K562 (cell line): ENCODE measurements around the gene CRABP2. TPM values are rescaled to one million over a fixed set of nuclear protein-coding genes. Genes with fewer than 3 reads are reported as not detected.
A peak's percentile ranks its signal among the peaks of the same experiment; 100 is the strongest.

ENCODE experiments used
- ATAC-seq: fragments of 200-7000 bp; cut with Tn5 transposase; 3 replicates; pipeline ENCODE4 v1.9.1; 2020; ENCODE audit warnings: moderate library complexity
- BruUV-seq: library from RNA; stranded (reverse); fragments of 400-500 nt; replicated peaks from 2 replicates; lab custom pipeline; 2021; lab: Mats Ljungman, UMichigan
- CTCF ChIA-PET: fragments of 300-600 bp; formaldehyde crosslinking; extraction: SDS; loops from one replicate; lab custom pipeline; 2021; ENCODE audit warnings: low intra/inter-chr PET ratio; lab: Yijun Ruan, JAX
- POLR2A ChIA-PET: fragments of 300-600, 350-650 bp; sonication (Branson Sonifier 250); formaldehyde crosslinking; extraction: SDS; loops from one replicate; lab custom pipeline; 2021; ENCODE audit warnings: antibody characterized with exemption, inconsistent platforms; lab: Yijun Ruan, JAX
- DNase-seq, 4 experiments: peaks; one replicate each; pipeline versions ENCODE4 v3.0.0 to v3.0.0-alpha.2; 2011 to 2018; ENCODE audit warnings: low spot score in 3 of 4, mixed read lengths in 3 of 4; ENCODE audit errors: extremely low read depth in 1 of 4
- FAIRE-seq: peaks from 2 replicates; lab custom pipeline; 2011; peaks lifted over from hg19 to GRCh38; lab: Jason Lieb, UNC
- H2AFZ ChIP-seq: 2 replicates; pipeline ENCODE4 v1.6.0; 2011; ENCODE audit warnings: low read depth, low read length, control low read depth, inconsistent platforms
- H3K27ac ChIP-seq: fragments of 200-600 bp; 3 replicates; pipeline ENCODE4 v1.8.0; 2011; ENCODE audit warnings: low read depth, mild to moderate bottlenecking, control low read depth, inconsistent platforms, low read length, moderate library complexity, mixed read lengths; ENCODE audit errors: extremely low read depth
- H3K27me3 ChIP-seq, 2 experiments: fragments of 300-600 bp in 1 of 2; 2 replicates in 1 of 2; 3 replicates in 1 of 2; pipeline versions ENCODE4 v1.6.0 to v1.8.0; 2011; ENCODE audit warnings: inconsistent platforms in 2 of 2, low read length in 2 of 2, mild to moderate bottlenecking in 1 of 2, mixed read lengths in 1 of 2, moderate library complexity in 1 of 2; ENCODE audit not compliant: control insufficient read depth in 2 of 2, insufficient read depth in 2 of 2
- H3K36me3 ChIP-seq: fragments of 300-600 bp; 3 replicates; pipeline ENCODE4 v1.8.0; 2011; ENCODE audit warnings: mild to moderate bottlenecking, low read length, inconsistent platforms; ENCODE audit not compliant: control insufficient read depth, insufficient read depth
- H3K4me1 ChIP-seq, 2 experiments: fragments of 200-600 bp in 1 of 2; replicated peaks in 1 of 2; 2 replicates in 1 of 2; 3 replicates in 1 of 2; pipeline versions ENCODE4 v1.5.1 to v1.8.0; 2011; ENCODE audit warnings: inconsistent platforms in 2 of 2, low read length in 2 of 2, mild to moderate bottlenecking in 1 of 2, mixed read lengths in 1 of 2, moderate library complexity in 1 of 2; ENCODE audit not compliant: control insufficient read depth in 2 of 2, insufficient read depth in 2 of 2
- H3K4me2 ChIP-seq: 2 replicates; pipeline ENCODE4 v1.6.1; 2011; ENCODE audit warnings: low read length, control low read depth, inconsistent platforms, mixed read lengths; ENCODE audit not compliant: insufficient read depth
- H3K4me3 ChIP-seq: fragments of 200-600 bp; sonication (generic), shearing (Covaris generic); 2 replicates; pipeline ENCODE4 v1.5.1; 2016; ENCODE audit warnings: control low read depth, inconsistent platforms
- H3K79me2 ChIP-seq: fragments of 200-600 bp; 3 replicates; pipeline ENCODE4 v1.8.0; 2011; ENCODE audit warnings: low read length, inconsistent platforms; ENCODE audit not compliant: control insufficient read depth, insufficient read depth
- H3K9ac ChIP-seq, 2 experiments: 2 replicates each; pipeline versions ENCODE4 v1.6.0 to v1.6.1; 2011; ENCODE audit warnings: low read depth in 2 of 2, low read length in 2 of 2, control low read depth in 1 of 2, inconsistent platforms in 1 of 2, mild to moderate bottlenecking in 1 of 2, mixed read lengths in 1 of 2; ENCODE audit not compliant: insufficient read depth in 1 of 2
- H3K9me1 ChIP-seq: one replicate; pipeline ENCODE4 v1.6.0; 2011; ENCODE audit warnings: inconsistent platforms, mild to moderate bottlenecking, low read length, moderate library complexity; ENCODE audit not compliant: control insufficient read depth, insufficient read depth
- H3K9me3 ChIP-seq: replicated peaks from 2 replicates; pipeline ENCODE4 v1.5.1; 2011; ENCODE audit warnings: low read depth, low read length, inconsistent platforms; ENCODE audit not compliant: control insufficient read depth, insufficient read depth
- H4K20me1 ChIP-seq: replicated peaks from 2 replicates; pipeline ENCODE4 v1.6.1; 2011; ENCODE audit warnings: low read length, inconsistent platforms, mixed read lengths; ENCODE audit not compliant: control insufficient read depth, insufficient read depth
- ARNT ChIP-seq, 2 experiments: fragments of 450-650 bp; IDR thresholded peaks; 2 replicates each; pipeline ENCODE4 v1.6.1; 2016; ENCODE audit warnings: mild to moderate bottlenecking in 1 of 2
- ESRRA ChIP-seq: fragments of 450-650 bp; IDR thresholded peaks from 2 replicates; pipeline ENCODE4 v1.6.1; 2014; ENCODE audit warnings: low read depth, mild to moderate bottlenecking, moderate library complexity, borderline replicate concordance
- GTF2F1 ChIP-seq: IDR thresholded peaks from 2 replicates; pipeline ENCODE4 v1.6.1; 2011; ENCODE audit warnings: low read depth, low read length, improper control_type of control experiment
- HDGF ChIP-seq: fragments of 450-650 bp; IDR thresholded peaks from 2 replicates; pipeline ENCODE4 v1.6.1; 2016
- HEY1 ChIP-seq: fragments of 250-450 bp; sonication (Bioruptor Pico); IDR thresholded peaks from 2 replicates; pipeline ENCODE4 v1.5.0; 2020; ENCODE audit warnings: mild to moderate bottlenecking, moderate library complexity, borderline replicate concordance
- ILF3 ChIP-seq: fragments of 450-650 bp; IDR thresholded peaks from 2 replicates; pipeline ENCODE4 v1.6.1; 2018; ENCODE audit warnings: antibody characterized with exemption, mild to moderate bottlenecking, moderate library complexity, borderline replicate concordance
- LARP7 ChIP-seq: fragments of 450-650 bp; IDR thresholded peaks from 2 replicates; pipeline ENCODE4 v1.6.1; 2016
- NFE2 ChIP-seq: IDR thresholded peaks from 2 replicates; pipeline ENCODE4 v1.6.1; 2014; ENCODE audit warnings: antibody characterized with exemption, low read depth
- RAD21 ChIP-seq, 2 experiments: fragments of 250-450 bp in 1 of 2; fragments of 450-650 bp in 1 of 2; sonication (Bioruptor Pico) in 1 of 2; formaldehyde crosslinking in 1 of 2; IDR thresholded peaks in 1 of 2; conservative IDR thresholded peaks in 1 of 2; 2 replicates each; pipeline versions ENCODE4 v1.4.0 to v1.8.0; 2020 to 2022; ENCODE audit warnings: mild to moderate bottlenecking in 2 of 2, moderate library complexity in 1 of 2
- SMAD3 ChIP-seq: fragments of 450-650 bp; formaldehyde crosslinking; conservative IDR thresholded peaks from 2 replicates; pipeline ENCODE4 v1.4.0; 2020; ENCODE audit warnings: mild to moderate bottlenecking
- SPI1 ChIP-seq: IDR thresholded peaks from 2 replicates; pipeline ENCODE4 v1.6.1; 2011; ENCODE audit warnings: low read depth, low read length, control low read depth, borderline replicate concordance
- SUPT5H ChIP-seq: fragments of 450-650 bp; IDR thresholded peaks from 2 replicates; pipeline ENCODE4 v1.6.1; 2016
- ZBTB7A ChIP-seq: IDR thresholded peaks from 2 replicates; pipeline ENCODE4 v1.6.1; 2011; ENCODE audit warnings: low read depth, mild to moderate bottlenecking, low read length, moderate library complexity, borderline replicate concordance; ENCODE audit not compliant: control insufficient read depth
- ZNF134 ChIP-seq: fragments of 250-450 bp; sonication (Bioruptor Pico); conservative IDR thresholded peaks from 2 replicates; pipeline ENCODE4 v1.4.0; 2020
- ZNF239 ChIP-seq: fragments of 250-450 bp; sonication (Bioruptor Pico); IDR thresholded peaks from 2 replicates; pipeline ENCODE4 v1.4.0; 2020; ENCODE audit warnings: mild to moderate bottlenecking
- ZNF263 ChIP-seq: sonication (generic); formaldehyde crosslinking; IDR thresholded peaks from 2 replicates; pipeline ENCODE4 v1.8.0; 2022; ENCODE audit warnings: mild to moderate bottlenecking, missing genetic modification reagents, borderline replicate concordance
- ZNF766 ChIP-seq: fragments of 200-800 bp; sonication (Bioruptor generic); conservative IDR thresholded peaks from 2 replicates; pipeline ENCODE4 v1.6.1; 2016; ENCODE audit warnings: missing genetic modification characterization, missing compliant biosample characterization
- WGBS: fragments of 100-300 bp; shearing (Covaris generic); methylation state at CpG from one replicate; pipeline ENCODE4 v1.1.6; 2016; ENCODE audit warnings: low coverage, mixed read lengths; ENCODE audit not compliant: insufficient coverage; ENCODE audit errors: missing lambda C conversion rate; 5-methylcytosine and 5-hydroxymethylcytosine counted together
- in situ Hi-C: fragments of 300-500 bp; cut with MboI; formaldehyde crosslinking; loops from 4 replicates; pipeline ENCODE4 v1.15.0; 2018; ENCODE audit warnings: inconsistent platforms, mixed read lengths
- intact Hi-C: fragments of 100-400 bp; cut with micrococcal nuclease; formaldehyde crosslinking; loops from 2 replicates; pipeline ENCODE4 v1.14.2; 2022
- polyA plus RNA-seq, 8 experiments: library from polyadenylated mRNA; depleted of rRNA in 4 of 8; stranded (reverse) in 5 of 8; unstranded in 3 of 8; fragments of >200 nt; fragmentation: Nextera tagmentation in 2 of 8; fragmentation: Illumina TruSeq in 1 of 8; extraction: Ambion mirVana in 2 of 8; extraction: Trizol in 1 of 8; gene quantifications; 2 replicates each; pipeline versions ENCODE4 v1.2.1 to v1.2.3, GENCODE V29; 2011 to 2014; ENCODE audit warnings: inconsistent platforms in 1 of 8, missing spikeins in 1 of 8
- total RNA-seq, 7 experiments: library from RNA; depleted of rRNA in 6 of 7; stranded (reverse); fragments of >200 nt in 6 of 7; fragmentation: Illumina TruSeq in 2 of 7; extraction: Trizol in 2 of 7; gene quantifications; 2 replicates each; pipeline versions ENCODE4 v1.2.1 to v1.2.3, GENCODE V29; 2011 to 2021; ENCODE audit warnings: low replicate concordance in 1 of 7
- TF ChIP-seq, protein P1 (sequence below), 2 experiments: fragments of 450-650 bp; IDR thresholded peaks; 2 replicates each; pipeline ENCODE4 v1.6.1; 2016
- TF ChIP-seq, protein P2 (sequence below): fragments of 450-650 bp; formaldehyde crosslinking; conservative IDR thresholded peaks from 2 replicates; pipeline ENCODE4 v1.4.0; 2022; ENCODE audit warnings: mild to moderate bottlenecking, missing genetic modification characterization

Gene CRABP2
- total and polyA plus RNA-seq, 9 of the 15 experiments (the other 6 are each of a cell fraction or from before 2014, with no cell fraction given): 0.30 to 2.5 (median 0.82) TPM

- in situ Hi-C loops: no loop called here
- ChIA-PET POLR2A (interaction anchor here (0.6 to 1.5 kb wide), 6 partner anchors 9 to 267 kb away, joined by 3 to 6 read pairs (median 3); no protein-coding TSS in a partner anchor), CTCF (interaction anchor here (1.1 to 5.1 kb wide), 6 partner anchors 21 to 201 kb away, joined by 4 to 110 read pairs (median 24); partner anchors contain the start of gene NES)
- intact Hi-C loops: loop anchor here (1.0 kb wide), 1 partner anchor 31 kb away; no protein-coding TSS in a partner anchor
- ATAC-seq: no peak
- BruUV-seq: no TSS peak
- WGBS: 13% methylated on average over 11 of the region's 15 CpGs
- Histone ChIP-seq H3K4me2 (peak overlapping the region; percentile 93), H3K27me3 (no peaks in the 10 kb centered on the region), H3K4me1 (peaks cover 48 to 61% of the 10 kb centered on the region in 2 experiments), H3K9ac (peak overlapping the region; percentile 77 to 92), H3K79me2 (peaks cover 93% of the 10 kb centered on the region), H4K20me1 (peaks cover 68% of the 10 kb centered on the region), H3K27ac (peak overlapping the region; percentile 68), H3K9me3 (no peaks in the 10 kb centered on the region), H3K36me3 (peaks cover 59% of the 10 kb centered on the region; the same call in 2 of the 3 replicates), H2AFZ (no peak overlapping the region), H3K4me3 (peak overlapping the region; percentile 19), H3K9me1 (peaks cover 49% of the 10 kb centered on the region)
- peak; percentile 6 for FAIRE-seq
- no peak for DNase-seq
- TF ChIP-seq ZNF134 (CRISPR knock-in tag) (no peak), SMAD3 (no peak), ILF3 (peak; percentile 2; the same call in 1 of the 2 replicates), ZNF263 (CRISPR knock-in tag) (peak; percentile 90), RAD21 (CRISPR knock-in tag; conservative IDR thresholded peaks at IDR 0.05 in 1 of 2, IDR thresholded peaks at IDR 0.05 in 1 of 2) (no peak), ZBTB7A (peak; percentile 6; the same call in 1 of the 2 replicates), LARP7 (peak; percentile 42; the same call in 1 of the 2 replicates), ZNF766 (CRISPR knock-in tag) (no peak), HEY1 (CRISPR knock-in tag) (no peak), GTF2F1 (no peak), ZNF239 (CRISPR knock-in tag) (no peak), ARNT (IDR thresholded peaks at IDR 0.05) (no peak), SUPT5H (peak; percentile 49; the same call in 1 of the 2 replicates), ESRRA (peak; percentile 5; the same call in 1 of the 2 replicates), NFE2 (peak; percentile 57; the same call in 1 of the 2 replicates), HDGF (peak; percentile 49), SPI1 (peak; percentile 29; the same call in 1 of the 2 replicates)
- TF ChIP-seq, protein P1, sequence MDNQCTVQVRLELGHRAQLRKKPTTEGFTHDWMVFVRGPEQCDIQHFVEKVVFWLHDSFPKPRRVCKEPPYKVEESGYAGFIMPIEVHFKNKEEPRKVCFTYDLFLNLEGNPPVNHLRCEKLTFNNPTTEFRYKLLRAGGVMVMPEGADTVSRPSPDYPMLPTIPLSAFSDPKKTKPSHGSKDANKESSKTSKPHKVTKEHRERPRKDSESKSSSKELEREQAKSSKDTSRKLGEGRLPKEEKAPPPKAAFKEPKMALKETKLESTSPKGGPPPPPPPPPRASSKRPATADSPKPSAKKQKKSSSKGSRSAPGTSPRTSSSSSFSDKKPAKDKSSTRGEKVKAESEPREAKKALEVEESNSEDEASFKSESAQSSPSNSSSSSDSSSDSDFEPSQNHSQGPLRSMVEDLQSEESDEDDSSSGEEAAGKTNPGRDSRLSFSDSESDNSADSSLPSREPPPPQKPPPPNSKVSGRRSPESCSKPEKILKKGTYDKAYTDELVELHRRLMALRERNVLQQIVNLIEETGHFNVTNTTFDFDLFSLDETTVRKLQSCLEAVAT (IDR thresholded peaks at IDR 0.05): 0 out of 4 replicates have a peak, but pooled peaks of 1 of the 2 experiments have one; percentile 18
- TF ChIP-seq, protein P2, sequence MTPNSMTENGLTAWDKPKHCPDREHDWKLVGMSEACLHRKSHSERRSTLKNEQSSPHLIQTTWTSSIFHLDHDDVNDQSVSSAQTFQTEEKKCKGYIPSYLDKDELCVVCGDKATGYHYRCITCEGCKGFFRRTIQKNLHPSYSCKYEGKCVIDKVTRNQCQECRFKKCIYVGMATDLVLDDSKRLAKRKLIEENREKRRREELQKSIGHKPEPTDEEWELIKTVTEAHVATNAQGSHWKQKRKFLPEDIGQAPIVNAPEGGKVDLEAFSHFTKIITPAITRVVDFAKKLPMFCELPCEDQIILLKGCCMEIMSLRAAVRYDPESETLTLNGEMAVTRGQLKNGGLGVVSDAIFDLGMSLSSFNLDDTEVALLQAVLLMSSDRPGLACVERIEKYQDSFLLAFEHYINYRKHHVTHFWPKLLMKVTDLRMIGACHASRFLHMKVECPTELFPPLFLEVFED: peak; percentile 82; the same call in 1 of the 2 replicates
Measured at GRCh38 chr1:156657741-156658319, 47.6 kb downstream of the CRABP2 start.
